ES-I3 (cell line): ENCODE results near the gene TMEM131.
A peak's percentile ranks its signal among the peaks of the same experiment; 100 is the strongest.

Experiments
- H3K36me3 ChIP-seq: 2 replicates; pipeline ENCODE4 v1.6.1; 2013; ENCODE audit warnings: mild to moderate bottlenecking, low read length, control low read depth, moderate library complexity; ENCODE audit not compliant: insufficient read depth
- H3K4me1 ChIP-seq: 2 replicates; pipeline ENCODE4 v1.6.1; 2013; ENCODE audit warnings: mild to moderate bottlenecking, control low read depth, low read length; ENCODE audit not compliant: insufficient read depth
- H3K9ac ChIP-seq: 2 replicates; pipeline ENCODE4 v1.6.1; 2013; ENCODE audit warnings: low read depth, mild to moderate bottlenecking, low read length, moderate library complexity
- H3K9me3 ChIP-seq: 2 replicates; pipeline ENCODE4 v1.6.1; 2013; ENCODE audit warnings: mild to moderate bottlenecking, low read length, moderate library complexity; ENCODE audit not compliant: control insufficient read depth, insufficient read depth

The TMEM131 gene

GRCh38 chr2:98008415-98008814, 12.7 kb upstream of the TMEM131 start:
- no peaks in the 10 kb centered on the region for H3K4me1 ChIP-seq
- H3K9ac ChIP-seq, result no peak overlapping the region
- H3K36me3 ChIP-seq, result no peaks in the 10 kb centered on the region
- no peaks in the 10 kb centered on the region for H3K9me3 ChIP-seq

GRCh38 chr2:98006378-98006777, 10.6 kb upstream of the TMEM131 start:
- Histone ChIP-seq H3K9ac (no peak overlapping the region), H3K36me3 (no peaks in the 10 kb centered on the region), H3K9me3 (no peaks in the 10 kb centered on the region), H3K4me1 (no peaks in the 10 kb centered on the region)

- Histone ChIP-seq H3K9ac (no peak overlapping the region), H3K36me3 (no peaks in the 10 kb centered on the region), H3K9me3 (no peaks in the 10 kb centered on the region), H3K4me1 (no peaks in the 10 kb centered on the region)
Observed at GRCh38 chr2:98004613-98005012, 8.9 kb upstream of the TMEM131 start.

- Histone ChIP-seq H3K4me1 (no peaks in the 10 kb centered on the region), H3K9me3 (no peaks in the 10 kb centered on the region), H3K36me3 (no peaks in the 10 kb centered on the region), H3K9ac (no peak overlapping the region)
Observed at GRCh38 chr2:98004047-98004446, 8.3 kb upstream of the TMEM131 start.

GRCh38 chr2:97999536-97999935, 3.8 kb upstream of the TMEM131 start:
- H3K4me1 ChIP-seq, result no peaks in the 10 kb centered on the region

GRCh38 chr2:97998431-97999005, 2.8 kb upstream of the TMEM131 start:
- Histone ChIP-seq H3K36me3 (no peaks in the 10 kb centered on the region), H3K4me1 (peaks cover under 1% of the 10 kb centered on the region; the same call in 1 of the 2 replicates), H3K9me3 (no peaks in the 10 kb centered on the region), H3K9ac (no peak overlapping the region)

More at GRCh38 chr2:97999536-97999935, 3.8 kb upstream of the TMEM131 start:
- H3K36me3 ChIP-seq, result no peaks in the 10 kb centered on the region
- no peak overlapping the region for H3K9ac ChIP-seq
- H3K9me3 ChIP-seq, result no peaks in the 10 kb centered on the region

GRCh38 chr2:97997784-97998392, 2.1 kb upstream of the TMEM131 start:
- Histone ChIP-seq H3K9ac (no peak overlapping the region), H3K9me3 (no peaks in the 10 kb centered on the region), H3K4me1 (peaks cover 6% of the 10 kb centered on the region; the same call in 1 of the 2 replicates)

GRCh38 chr2:97996679-97997078, 931 bp upstream of the TMEM131 start:
- no peaks in the 10 kb centered on the region for H3K36me3 ChIP-seq
- H3K9ac ChIP-seq, result peak overlapping the region; percentile 86; the same call in 1 of the 2 replicates
- H3K4me1 ChIP-seq, result peaks cover 6% of the 10 kb centered on the region; the same call in 1 of the 2 replicates
- no peaks in the 10 kb centered on the region for H3K9me3 ChIP-seq

More at GRCh38 chr2:97997784-97998392, 2.1 kb upstream of the TMEM131 start:
- H3K36me3 ChIP-seq, result no peaks in the 10 kb centered on the region

GRCh38 chr2:97995026-97995733, 568 bp downstream of the TMEM131 start:
- Histone ChIP-seq H3K9me3 (no peaks in the 10 kb centered on the region), H3K36me3 (no peaks in the 10 kb centered on the region), H3K4me1 (peaks cover 6% of the 10 kb centered on the region; the same call in 1 of the 2 replicates), H3K9ac (peak overlapping the region; percentile 86)

GRCh38 chr2:97994476-97994875, 1.3 kb downstream of the TMEM131 start:
- Histone ChIP-seq H3K36me3 (no peaks in the 10 kb centered on the region), H3K9me3 (no peaks in the 10 kb centered on the region), H3K4me1 (peaks cover 6% of the 10 kb centered on the region; the same call in 1 of the 2 replicates), H3K9ac (peak overlapping the region; percentile 86; the same call in 1 of the 2 replicates)

GRCh38 chr2:97993926-97994325, 1.8 kb downstream of the TMEM131 start:
- peak overlapping the region; percentile 86; the same call in 1 of the 2 replicates for H3K9ac ChIP-seq
- no peaks in the 10 kb centered on the region for H3K36me3 ChIP-seq
- H3K9me3 ChIP-seq, result no peaks in the 10 kb centered on the region
- peaks cover 6% of the 10 kb centered on the region; the same call in 1 of the 2 replicates for H3K4me1 ChIP-seq

- H3K4me1 ChIP-seq, result peaks cover 6% of the 10 kb centered on the region; the same call in 1 of the 2 replicates
Observed at GRCh38 chr2:97992836-97993825, 2.6 kb downstream of the TMEM131 start.

GRCh38 chr2:97991081-97991856, 4.5 kb downstream of the TMEM131 start:
- Histone ChIP-seq H3K4me1 (peaks cover 6% of the 10 kb centered on the region; the same call in 1 of the 2 replicates), H3K36me3 (no peaks in the 10 kb centered on the region), H3K9ac (no peak overlapping the region), H3K9me3 (0 out of 2 replicates have a peak, but pooled peaks cover 5% of the 10 kb centered on the region)

More at GRCh38 chr2:97992836-97993825, 2.6 kb downstream of the TMEM131 start:
- Histone ChIP-seq H3K9ac (no peak overlapping the region), H3K36me3 (no peaks in the 10 kb centered on the region), H3K9me3 (0 out of 2 replicates have a peak, but pooled peaks cover 5% of the 10 kb centered on the region)
